GM12872 (cell line): ENCODE data around the gene SGCD.

Experiments used
- TF ChIP-seq, protein P1 (sequence below): IDR thresholded peaks from 3 replicates; pipeline ENCODE4 v1.5.1; 2011; ENCODE audit warnings: low read depth, mild to moderate bottlenecking, low read length, moderate library complexity; ENCODE audit not compliant: insufficient read depth

The SGCD gene

DNA sequence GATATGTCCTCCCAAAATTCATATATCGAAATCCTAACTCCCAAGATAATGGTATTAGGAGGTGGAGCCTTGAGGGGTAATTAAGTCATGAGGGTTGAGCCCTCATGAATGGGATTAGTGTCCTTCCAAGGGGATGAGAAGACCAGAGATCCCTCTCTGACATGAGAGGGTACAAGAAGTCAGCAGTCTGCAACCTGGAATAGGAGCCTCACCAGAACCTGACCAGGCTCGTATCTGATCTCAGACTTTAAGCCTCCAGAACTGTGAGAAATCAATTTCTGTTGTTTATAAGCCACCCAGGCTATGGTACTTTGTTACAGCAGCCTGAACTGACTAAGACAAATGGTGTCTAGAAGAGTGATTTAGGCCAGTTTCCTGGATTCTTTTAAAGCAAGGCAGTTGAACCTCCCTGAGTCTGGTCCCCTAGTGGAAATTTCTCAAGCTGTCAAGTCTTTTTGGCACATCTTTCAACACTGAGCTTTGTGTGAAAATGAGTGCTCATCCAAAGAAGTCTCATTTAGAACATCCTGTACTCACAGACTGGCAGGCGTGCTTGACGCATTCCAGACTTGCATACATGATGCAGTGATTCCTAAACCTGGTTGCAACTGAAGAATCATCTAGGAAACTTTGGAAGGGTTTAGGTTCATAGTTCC is 268.3 kb downstream of the SGCD start:
- TF ChIP-seq, protein P1, sequence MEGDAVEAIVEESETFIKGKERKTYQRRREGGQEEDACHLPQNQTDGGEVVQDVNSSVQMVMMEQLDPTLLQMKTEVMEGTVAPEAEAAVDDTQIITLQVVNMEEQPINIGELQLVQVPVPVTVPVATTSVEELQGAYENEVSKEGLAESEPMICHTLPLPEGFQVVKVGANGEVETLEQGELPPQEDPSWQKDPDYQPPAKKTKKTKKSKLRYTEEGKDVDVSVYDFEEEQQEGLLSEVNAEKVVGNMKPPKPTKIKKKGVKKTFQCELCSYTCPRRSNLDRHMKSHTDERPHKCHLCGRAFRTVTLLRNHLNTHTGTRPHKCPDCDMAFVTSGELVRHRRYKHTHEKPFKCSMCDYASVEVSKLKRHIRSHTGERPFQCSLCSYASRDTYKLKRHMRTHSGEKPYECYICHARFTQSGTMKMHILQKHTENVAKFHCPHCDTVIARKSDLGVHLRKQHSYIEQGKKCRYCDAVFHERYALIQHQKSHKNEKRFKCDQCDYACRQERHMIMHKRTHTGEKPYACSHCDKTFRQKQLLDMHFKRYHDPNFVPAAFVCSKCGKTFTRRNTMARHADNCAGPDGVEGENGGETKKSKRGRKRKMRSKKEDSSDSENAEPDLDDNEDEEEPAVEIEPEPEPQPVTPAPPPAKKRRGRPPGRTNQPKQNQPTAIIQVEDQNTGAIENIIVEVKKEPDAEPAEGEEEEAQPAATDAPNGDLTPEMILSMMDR, result no peak

DNA sequence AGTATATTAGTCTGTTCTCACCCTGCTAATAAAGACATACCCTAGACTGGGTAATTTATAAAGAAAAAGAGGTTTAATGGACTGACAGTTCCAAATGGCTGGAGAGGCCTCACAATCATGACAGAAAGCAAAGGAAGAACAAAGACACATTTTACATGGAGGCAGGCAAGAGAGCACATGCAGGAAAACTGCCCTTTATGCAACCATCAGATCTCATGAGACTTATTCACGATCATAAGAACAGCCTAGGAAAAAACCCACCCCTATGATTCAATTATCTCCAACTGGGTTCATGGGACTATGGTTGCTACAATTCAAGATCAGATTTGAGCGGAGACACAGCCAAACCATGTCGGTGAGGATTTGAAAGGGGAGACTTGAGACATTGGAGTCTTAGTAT is 270.3 kb downstream of the SGCD start:
- TF ChIP-seq, protein P1, result no peak

DNA sequence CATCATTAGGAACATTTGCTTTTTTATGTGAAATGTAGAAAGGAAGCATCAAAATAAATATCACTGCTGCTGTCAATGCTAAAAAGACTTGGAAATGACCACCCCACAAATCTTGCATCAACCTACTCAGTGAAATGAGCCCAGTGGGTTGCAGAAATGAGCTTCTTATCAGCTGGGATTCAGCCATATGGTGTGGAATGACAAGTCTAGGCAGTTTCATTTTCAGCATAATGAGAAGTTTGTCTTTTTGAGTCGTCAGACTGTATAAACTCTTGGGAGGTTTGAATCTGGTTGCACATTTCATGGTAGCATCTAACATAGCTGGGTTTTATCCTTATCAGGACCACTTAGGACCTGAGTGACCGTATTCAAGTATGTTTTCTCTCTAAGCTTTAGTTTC is 272.0 kb downstream of the SGCD start:
- TF ChIP-seq, protein P1, result no peak

DNA sequence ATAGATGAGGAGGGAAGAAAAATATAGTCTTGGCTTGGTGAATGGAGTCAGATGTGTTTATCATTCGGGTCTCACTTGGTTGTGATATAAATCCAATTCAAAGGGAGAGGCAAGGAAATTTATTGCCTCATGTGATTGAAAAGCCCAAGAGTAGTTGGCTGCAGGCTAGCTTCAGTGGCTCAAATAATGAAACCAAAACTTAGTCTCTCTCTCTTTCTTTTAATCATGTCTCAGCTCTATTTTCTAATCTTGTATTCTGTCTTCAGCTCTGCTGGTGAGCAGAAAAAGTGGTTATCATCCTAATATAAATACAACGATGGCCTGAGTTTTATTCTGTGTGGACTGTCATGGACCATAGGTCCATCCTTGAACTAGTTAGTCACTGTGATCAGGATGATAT is 288.9 kb downstream of the SGCD start:
- TF ChIP-seq, protein P1, result no peak

DNA sequence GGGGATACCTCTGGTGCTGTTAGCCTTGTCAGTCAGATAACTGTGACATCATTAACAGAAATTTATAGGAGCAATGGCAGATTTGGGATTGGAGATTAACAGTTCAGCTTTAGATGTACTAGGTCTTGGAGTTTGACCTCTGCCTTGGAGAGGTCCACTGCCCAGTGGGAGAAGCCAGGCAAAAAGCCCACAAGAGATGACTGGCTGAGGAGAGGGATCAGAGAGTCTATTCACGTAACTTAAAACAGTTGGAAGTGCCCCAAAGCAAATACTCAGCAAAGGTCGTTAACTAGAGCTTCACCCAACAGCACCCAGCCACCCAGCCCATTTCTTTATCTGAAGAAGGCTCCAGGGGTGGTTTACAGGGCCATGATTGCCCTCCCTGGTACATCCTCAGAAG is 290.5 kb downstream of the SGCD start:
- TF ChIP-seq, protein P1, result no peak

DNA sequence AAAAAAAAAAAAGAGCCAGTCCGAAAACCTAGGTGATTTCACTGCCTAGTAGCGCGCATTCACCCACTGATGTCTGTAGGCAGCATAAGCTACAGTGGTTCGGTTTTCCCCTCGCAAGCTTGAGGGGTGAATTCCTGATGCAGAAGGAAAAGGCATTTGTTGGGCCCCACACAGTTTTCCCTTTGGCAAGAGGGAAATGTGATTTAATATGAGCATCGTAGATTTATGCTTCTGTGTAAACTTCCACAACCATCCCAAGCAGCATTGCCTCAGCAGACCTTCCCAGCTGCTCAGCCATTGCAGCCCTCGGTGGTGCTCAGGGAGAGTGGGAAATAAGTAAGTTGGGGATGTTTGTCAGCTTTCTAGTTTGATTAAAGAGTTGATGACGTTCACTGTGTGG is 291.6 kb downstream of the SGCD start:
- TF ChIP-seq, protein P1, result no peak

DNA sequence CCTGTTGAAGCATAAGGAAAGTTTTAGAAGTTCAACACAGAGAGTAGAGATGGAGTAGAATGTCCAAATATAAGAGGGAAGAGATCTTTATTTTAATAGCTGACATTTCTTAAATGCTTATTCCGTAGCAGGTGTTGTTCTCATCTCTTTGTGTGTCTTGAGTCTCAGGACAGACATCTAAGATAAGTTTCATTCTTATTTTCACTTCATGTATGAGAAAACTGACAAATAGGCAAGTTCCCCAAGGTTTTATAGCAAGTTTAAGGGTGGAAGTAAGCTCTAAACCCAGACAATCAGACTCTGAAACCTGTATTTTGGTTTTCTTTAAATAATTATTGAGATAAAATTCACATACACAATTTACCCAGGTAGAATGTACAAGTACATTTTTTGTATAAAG is 294.8 kb downstream of the SGCD start:
- TF ChIP-seq, protein P1, result no peak
